Central memory CD4-positive, alpha-beta T cell (primary cell): ENCODE results near the gene SMYD3.

Experiments
- DNase-seq: peaks from one replicate; pipeline ENCODE4 v3.0.0; 2022

The SMYD3 gene

GRCh38 chr1:246269466-246269865 lies 237.6 kb downstream of the SMYD3 start:
- no peak for DNase-seq

DNA sequence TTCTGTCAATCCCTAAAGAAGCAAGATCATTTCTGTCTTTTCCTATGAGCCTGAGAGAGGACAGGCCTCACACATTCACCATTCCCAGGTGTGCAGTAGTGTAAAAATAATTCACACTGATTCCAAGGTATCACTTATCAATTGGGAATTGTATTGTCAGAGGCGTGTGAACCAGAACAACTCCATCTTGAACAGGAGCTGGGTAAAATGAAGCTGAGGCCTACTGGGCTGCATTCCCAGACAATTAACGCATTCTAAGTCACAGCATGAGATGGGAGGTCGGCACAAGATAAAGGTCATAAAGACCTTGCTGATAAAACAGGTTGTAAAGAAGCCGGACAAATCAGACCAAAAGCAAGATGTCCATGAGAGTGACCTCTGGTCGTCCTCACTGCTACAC lies 239.2 kb downstream of the SMYD3 start:
- DNase-seq = no peak

- DNase-seq = no peak
Observed at GRCh38 chr1:246267426-246267825, 239.7 kb downstream of the SMYD3 start.

GRCh38 chr1:246265481-246265880 lies 241.6 kb downstream of the SMYD3 start:
- DNase-seq = no peak

- no peak for DNase-seq
Observed at GRCh38 chr1:246262281-246262680, 244.8 kb downstream of the SMYD3 start.

DNA sequence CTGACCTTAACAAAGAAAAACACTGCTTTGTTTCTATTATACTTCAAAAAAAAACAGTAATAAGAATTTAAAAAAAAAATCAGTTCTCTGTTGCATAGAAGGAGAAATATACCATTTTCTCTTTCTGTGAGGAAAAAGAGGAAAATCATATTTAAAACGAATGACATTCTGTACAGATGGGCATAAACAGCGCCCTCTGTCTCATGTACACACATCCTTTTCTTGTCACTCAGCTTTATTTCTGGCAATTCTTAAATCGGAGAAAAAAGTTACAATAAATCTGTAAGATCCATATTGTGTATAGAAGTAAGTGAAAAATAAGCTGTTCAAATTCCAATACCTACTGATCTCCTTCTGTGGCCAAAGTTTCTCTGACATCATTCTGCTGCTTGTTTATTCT lies 245.4 kb downstream of the SMYD3 start:
- DNase-seq = no peak

GRCh38 chr1:246258250-246258649 lies 248.8 kb downstream of the SMYD3 start:
- DNase-seq = no peak

GRCh38 chr1:246255773-246256172 lies 251.3 kb downstream of the SMYD3 start:
- no peak for DNase-seq

DNA sequence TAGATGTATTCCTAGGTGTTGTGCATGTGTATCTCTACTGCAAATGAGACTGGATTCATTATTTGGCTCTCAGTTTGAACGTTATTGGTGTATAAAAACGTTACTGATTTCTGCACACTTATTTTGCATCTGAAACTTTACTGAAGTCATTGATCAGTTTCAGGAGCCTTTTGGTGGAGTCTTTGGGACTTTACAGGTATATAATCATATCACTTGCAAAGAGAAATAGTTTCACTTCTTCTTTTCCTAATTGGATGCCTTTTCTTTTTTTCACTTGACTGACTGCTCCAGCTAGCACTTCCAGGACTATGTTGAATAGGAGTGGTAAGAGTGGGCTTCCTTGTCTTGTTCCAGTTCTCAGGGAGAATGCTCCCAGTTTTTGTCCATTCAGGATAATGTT lies 252.2 kb downstream of the SMYD3 start:
- DNase-seq = no peak

GRCh38 chr1:246246430-246246829 lies 260.6 kb downstream of the SMYD3 start:
- no peak for DNase-seq

DNA sequence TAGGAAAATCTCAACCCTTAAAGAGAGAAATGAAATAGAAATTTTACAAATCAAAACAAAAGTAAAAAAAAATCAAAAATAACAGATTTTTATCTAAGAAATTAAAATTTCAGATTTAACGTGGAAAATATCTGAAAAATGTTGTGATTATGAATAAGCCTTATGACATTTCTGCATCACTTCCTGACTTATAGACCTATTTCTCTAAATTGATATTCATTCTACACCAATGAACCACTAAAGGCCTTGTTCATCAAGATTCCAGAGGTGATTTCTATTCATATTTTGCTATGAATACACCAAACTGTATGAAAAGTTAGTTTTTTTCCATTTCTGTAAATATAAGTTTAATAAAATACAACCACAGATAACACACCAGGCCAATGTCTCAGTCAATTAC lies 261.5 kb downstream of the SMYD3 start:
- DNase-seq = no peak

GRCh38 chr1:246232126-246232525 lies 275.0 kb downstream of the SMYD3 start:
- DNase-seq = no peak

DNA sequence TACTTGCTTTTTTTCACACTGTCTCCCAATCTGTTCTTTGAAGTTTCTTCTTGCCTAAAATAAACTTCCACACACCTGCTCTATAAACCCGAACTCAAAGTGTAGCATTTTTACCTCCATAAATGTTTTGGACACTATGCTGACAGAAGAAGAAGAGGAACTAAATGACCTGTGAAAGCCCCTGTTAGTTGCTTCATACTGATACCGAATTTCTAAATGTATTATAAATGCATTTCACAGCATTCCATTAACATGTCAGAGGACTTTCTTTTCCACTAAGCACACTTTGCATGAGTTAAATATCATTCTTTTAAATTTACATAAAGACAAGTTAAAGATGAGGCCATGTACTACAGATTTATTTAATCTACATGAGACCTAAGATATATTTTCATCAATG lies 281.0 kb downstream of the SMYD3 start:
- no peak for DNase-seq

- no peak for DNase-seq
Observed at GRCh38 chr1:246221485-246222255, 285.4 kb downstream of the SMYD3 start.

GRCh38 chr1:246220495-246221065 lies 286.5 kb downstream of the SMYD3 start:
- no peak for DNase-seq

DNA sequence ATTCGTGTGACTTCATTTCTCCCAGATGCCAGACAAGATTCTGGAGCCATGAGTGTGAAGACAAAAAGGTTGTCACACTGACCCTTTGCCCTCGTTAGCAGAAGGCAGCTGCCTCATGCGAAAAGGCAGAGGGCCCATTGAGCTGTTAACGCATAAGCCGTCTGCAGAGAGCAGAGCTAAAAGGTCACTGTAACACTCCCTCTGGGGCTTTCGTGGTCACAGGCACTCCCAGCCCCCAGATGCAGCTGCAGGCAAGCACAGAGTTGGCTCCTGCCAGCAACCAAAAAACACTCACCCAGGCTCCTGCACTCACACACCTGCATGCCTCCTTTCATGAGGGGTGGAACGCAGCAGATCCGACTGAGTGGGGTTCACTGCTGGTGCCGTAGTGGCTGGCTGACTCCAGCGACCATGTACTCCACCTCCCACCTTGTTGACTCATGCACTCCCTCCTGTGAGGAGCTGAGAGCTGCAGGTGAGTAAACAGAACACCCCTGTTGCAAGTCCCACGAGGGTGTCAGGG lies 287.5 kb downstream of the SMYD3 start:
- no peak for DNase-seq

DNA sequence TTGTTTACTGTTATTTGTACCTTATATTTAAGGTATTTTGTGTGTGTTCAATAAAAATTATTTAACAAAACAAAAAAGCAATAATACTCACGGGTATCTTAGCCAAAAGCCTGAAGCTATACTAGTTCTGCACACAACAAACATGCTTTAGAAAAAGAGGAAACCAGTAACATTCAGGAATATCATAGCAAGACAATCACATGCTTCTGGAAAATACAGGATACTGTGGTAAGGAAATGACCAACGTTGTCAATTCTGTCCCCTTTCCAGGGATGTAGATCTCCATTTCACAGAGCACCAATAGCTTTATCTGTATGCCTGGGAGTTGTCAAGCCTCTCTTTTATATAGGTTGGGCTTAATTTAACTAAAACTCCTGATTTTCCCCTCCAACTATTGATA lies 288.4 kb downstream of the SMYD3 start:
- no peak for DNase-seq

GRCh38 chr1:246216906-246217305 lies 290.2 kb downstream of the SMYD3 start:
- DNase-seq = no peak

DNA sequence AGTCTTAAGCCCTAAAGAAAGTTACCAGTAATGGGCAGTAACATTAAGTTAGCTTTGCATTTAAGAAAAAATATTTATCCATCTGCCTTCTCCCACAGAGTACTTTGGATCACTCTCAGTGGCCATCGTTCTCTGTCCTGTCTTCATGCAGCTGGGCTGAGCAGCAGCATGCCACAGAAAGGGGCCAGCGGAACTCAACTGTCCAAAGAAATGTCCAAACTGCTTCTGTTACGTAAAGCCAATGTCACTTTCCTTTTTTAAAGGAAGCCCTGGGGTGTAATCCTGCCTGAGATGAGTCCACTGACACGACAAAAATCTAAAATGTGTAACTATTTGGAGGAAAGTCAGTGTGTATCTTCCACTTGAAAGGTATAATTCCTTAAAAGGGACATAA lies 291.6 kb downstream of the SMYD3 start:
- no peak for DNase-seq

- no peak for DNase-seq
Observed at GRCh38 chr1:246214708-246215509, 292.2 kb downstream of the SMYD3 start.

GRCh38 chr1:246213947-246214346 lies 293.1 kb downstream of the SMYD3 start:
- no peak for DNase-seq

DNA sequence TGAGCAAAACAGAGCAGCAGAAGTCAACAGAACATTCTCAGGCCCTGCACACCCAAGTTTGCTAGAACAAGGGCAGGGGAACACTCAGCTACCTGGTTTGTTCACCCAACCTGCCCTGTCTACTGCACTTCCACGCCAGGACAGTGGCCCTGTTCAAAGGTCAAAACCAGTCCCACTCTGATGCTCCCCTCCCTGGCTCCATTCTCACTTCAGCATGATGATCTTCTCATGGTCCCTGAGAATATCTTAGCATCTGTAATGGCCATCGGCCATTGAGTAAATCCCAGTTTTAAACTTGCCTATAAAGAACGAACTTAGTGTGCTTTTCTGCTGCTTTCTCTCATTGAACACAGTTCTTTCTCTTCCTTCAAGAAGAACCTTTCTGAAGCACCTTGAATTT lies 293.6 kb downstream of the SMYD3 start:
- DNase-seq = no peak

GRCh38 chr1:246213036-246213435 lies 294.0 kb downstream of the SMYD3 start:
- DNase-seq = no peak

DNA sequence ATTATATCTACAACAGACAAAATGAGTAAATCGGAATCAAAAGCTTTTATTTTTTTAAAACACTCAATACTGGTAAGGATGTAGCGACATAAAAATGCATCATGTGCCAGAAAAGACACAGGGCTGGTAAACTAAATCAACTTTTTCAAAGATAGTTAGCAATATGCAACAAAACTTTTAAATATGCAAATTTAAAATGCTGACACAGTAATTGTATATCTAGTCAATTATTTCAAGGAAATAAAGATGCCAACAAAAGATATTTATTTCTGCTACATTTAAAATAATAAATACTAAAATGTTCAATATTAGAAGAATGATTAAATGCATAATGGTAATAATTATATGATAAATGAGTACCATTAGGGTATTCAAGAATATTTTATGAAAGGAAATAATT lies 295.1 kb downstream of the SMYD3 start:
- no peak for DNase-seq
